ENCODE measurements around the gene ARHGAP29.
A peak's percentile ranks its signal among the peaks of the same experiment; 100 is the strongest.

Gene ARHGAP29

GRCh38 chr1:94235189-94236012 is 2.0 kb downstream of the ARHGAP29 start:
- no peak for DNase-seq

- DNase-seq: no peak
Measured at GRCh38 chr1:94234615-94235014, 2.8 kb downstream of the ARHGAP29 start.

- no peak for DNase-seq
Measured at GRCh38 chr1:94231746-94232145, 5.6 kb downstream of the ARHGAP29 start.

- no peak for DNase-seq
Measured at GRCh38 chr1:94230920-94231319, 6.5 kb downstream of the ARHGAP29 start.

- no peak for DNase-seq
Measured at GRCh38 chr1:94228640-94229375, 8.6 kb downstream of the ARHGAP29 start.

- no peak for DNase-seq
Measured at GRCh38 chr1:94227624-94228023, 9.8 kb downstream of the ARHGAP29 start.

- DNase-seq: no peak
Measured at GRCh38 chr1:94225845-94226244, 11.5 kb downstream of the ARHGAP29 start.

- DNase-seq: no peak
Measured at GRCh38 chr1:94218332-94218731, 19.1 kb downstream of the ARHGAP29 start.

- no peak for DNase-seq
Measured at GRCh38 chr1:94215955-94216354, 21.4 kb downstream of the ARHGAP29 start.

GRCh38 chr1:94209982-94210381 is 27.4 kb downstream of the ARHGAP29 start:
- DNase-seq: no peak

- DNase-seq: peak in 1 of 2 experiments; percentile 24
Measured at GRCh38 chr1:94209425-94209824, 28.0 kb downstream of the ARHGAP29 start.

- no peak for DNase-seq
Measured at GRCh38 chr1:94207695-94208094, 29.7 kb downstream of the ARHGAP29 start.

- DNase-seq: no peak
Measured at GRCh38 chr1:94205639-94206038, 31.7 kb downstream of the ARHGAP29 start.

GRCh38 chr1:94202241-94202640 is 35.1 kb downstream of the ARHGAP29 start:
- no peak for DNase-seq

GRCh38 chr1:94199398-94199797 is 38.0 kb downstream of the ARHGAP29 start:
- DNase-seq: no peak

- no peak for DNase-seq
Measured at GRCh38 chr1:94194079-94194865, 43.1 kb downstream of the ARHGAP29 start.

- DNase-seq: no peak
Measured at GRCh38 chr1:94193128-94193527, 44.3 kb downstream of the ARHGAP29 start.

GRCh38 chr1:94191216-94191615 is 46.2 kb downstream of the ARHGAP29 start:
- no peak for DNase-seq

GRCh38 chr1:94186946-94187345 is 50.4 kb downstream of the ARHGAP29 start:
- DNase-seq: no peak

GRCh38 chr1:94183197-94183815 is 54.1 kb downstream of the ARHGAP29 start:
- no peak for DNase-seq

GRCh38 chr1:94182191-94182590 is 55.2 kb downstream of the ARHGAP29 start:
- no peak for DNase-seq

GRCh38 chr1:94180650-94181049 is 56.7 kb downstream of the ARHGAP29 start:
- DNase-seq: no peak

GRCh38 chr1:94178901-94179300 is 58.5 kb downstream of the ARHGAP29 start:
- DNase-seq: no peak

Measured in SW 1271 (cell line).